ES-I3 (cell line): Measurements from ENCODE around the gene SLC5A10.
A peak's percentile ranks its signal among the peaks of the same experiment; 100 is the strongest.

Source experiments
- H3K36me3 ChIP-seq: 2 replicates; pipeline ENCODE4 v1.6.1; 2013; ENCODE audit warnings: mild to moderate bottlenecking, low read length, control low read depth, moderate library complexity; ENCODE audit not compliant: insufficient read depth
- H3K4me1 ChIP-seq: 2 replicates; pipeline ENCODE4 v1.6.1; 2013; ENCODE audit warnings: mild to moderate bottlenecking, control low read depth, low read length; ENCODE audit not compliant: insufficient read depth
- H3K9ac ChIP-seq: 2 replicates; pipeline ENCODE4 v1.6.1; 2013; ENCODE audit warnings: low read depth, mild to moderate bottlenecking, low read length, moderate library complexity
- H3K9me3 ChIP-seq: 2 replicates; pipeline ENCODE4 v1.6.1; 2013; ENCODE audit warnings: mild to moderate bottlenecking, low read length, moderate library complexity; ENCODE audit not compliant: control insufficient read depth, insufficient read depth

The SLC5A10 gene

GRCh38 chr17:19003543-19004420, 51.8 kb downstream of the SLC5A10 start:
- H3K9me3 ChIP-seq: no peaks in the 10 kb centered on the region
- H3K9ac ChIP-seq: peak overlapping the region; percentile 93
- peaks cover 9% of the 10 kb centered on the region for H3K36me3 ChIP-seq
- H3K4me1 ChIP-seq: peaks cover 14% of the 10 kb centered on the region

- Histone ChIP-seq H3K9ac (peak within 1 kb of the TSS; percentile 93), H3K36me3 (peaks cover 9% of the 10 kb centered on the region), H3K4me1 (peaks cover 14% of the 10 kb centered on the region), H3K9me3 (no peaks in the 10 kb centered on the region)
Observed at GRCh38 chr17:19004421-19005136, 52.6 kb downstream of the SLC5A10 start, which contains the start of gene FAM83G. Gene FAM83G, minus strand, starts transcription at chr17:19004764. Its CDS starts 723 bp downstream, at chr17:19004041.

GRCh38 chr17:19005137-19005773, 53.3 kb downstream of the SLC5A10 start:
- H3K9me3 ChIP-seq: no peaks in the 10 kb centered on the region
- peaks cover 9% of the 10 kb centered on the region for H3K36me3 ChIP-seq
- H3K4me1 ChIP-seq: peaks cover 14% of the 10 kb centered on the region
- peak overlapping the region; percentile 93 for H3K9ac ChIP-seq

GRCh38 chr17:19005789-19006430, 53.9 kb downstream of the SLC5A10 start:
- H3K36me3 ChIP-seq: peaks cover 9% of the 10 kb centered on the region
- no peak overlapping the region for H3K9ac ChIP-seq
- H3K4me1 ChIP-seq: peaks cover 14% of the 10 kb centered on the region

GRCh38 chr17:19006698-19007097, 54.7 kb downstream of the SLC5A10 start:
- Histone ChIP-seq H3K9me3 (no peaks in the 10 kb centered on the region), H3K36me3 (peaks cover 9% of the 10 kb centered on the region), H3K4me1 (peaks cover 17% of the 10 kb centered on the region), H3K9ac (no peak overlapping the region)

More at GRCh38 chr17:19005789-19006430, 53.9 kb downstream of the SLC5A10 start:
- H3K9me3 ChIP-seq: no peaks in the 10 kb centered on the region

- Histone ChIP-seq H3K4me1 (peaks cover 11% of the 10 kb centered on the region; the same call in 1 of the 2 replicates), H3K9ac (no peak overlapping the region), H3K9me3 (no peaks in the 10 kb centered on the region), H3K36me3 (no peaks in the 10 kb centered on the region)
Observed at GRCh38 chr17:19009970-19010369, 58.0 kb downstream of the SLC5A10 start.

- Histone ChIP-seq H3K9me3 (no peaks in the 10 kb centered on the region), H3K9ac (no peak overlapping the region)
Observed at GRCh38 chr17:19010729-19011505, 59.0 kb downstream of the SLC5A10 start.

GRCh38 chr17:19011581-19011980, 59.6 kb downstream of the SLC5A10 start:
- peaks cover 10% of the 10 kb centered on the region; the same call in 1 of the 2 replicates for H3K4me1 ChIP-seq
- H3K9me3 ChIP-seq: no peaks in the 10 kb centered on the region
- no peak overlapping the region for H3K9ac ChIP-seq
- H3K36me3 ChIP-seq: no peaks in the 10 kb centered on the region

More at GRCh38 chr17:19010729-19011505, 59.0 kb downstream of the SLC5A10 start:
- Histone ChIP-seq H3K4me1 (peaks cover 10% of the 10 kb centered on the region; the same call in 1 of the 2 replicates), H3K36me3 (no peaks in the 10 kb centered on the region)

GRCh38 chr17:19012171-19013080, 60.5 kb downstream of the SLC5A10 start:
- H3K36me3 ChIP-seq: no peaks in the 10 kb centered on the region
- H3K9ac ChIP-seq: no peak overlapping the region
- peaks cover 10% of the 10 kb centered on the region; the same call in 1 of the 2 replicates for H3K4me1 ChIP-seq
- no peaks in the 10 kb centered on the region for H3K9me3 ChIP-seq

GRCh38 chr17:19013226-19013625, 61.3 kb downstream of the SLC5A10 start:
- Histone ChIP-seq H3K4me1 (peaks cover 10% of the 10 kb centered on the region; the same call in 1 of the 2 replicates), H3K9me3 (no peaks in the 10 kb centered on the region), H3K9ac (no peak overlapping the region), H3K36me3 (no peaks in the 10 kb centered on the region)

GRCh38 chr17:19013806-19014627, 62.1 kb downstream of the SLC5A10 start:
- Histone ChIP-seq H3K9ac (no peak overlapping the region), H3K36me3 (no peaks in the 10 kb centered on the region), H3K9me3 (no peaks in the 10 kb centered on the region), H3K4me1 (peaks cover 10% of the 10 kb centered on the region; the same call in 1 of the 2 replicates)
